ENCODE data around the gene B3GALT6. TPM values are rescaled to one million over a fixed set of nuclear protein-coding genes. Genes with fewer than 3 reads are reported as not detected.

Gene B3GALT6
- total and polyA plus RNA-seq, 4 donors = 1.2 to 9.0 (median 8.3) TPM

DNA sequence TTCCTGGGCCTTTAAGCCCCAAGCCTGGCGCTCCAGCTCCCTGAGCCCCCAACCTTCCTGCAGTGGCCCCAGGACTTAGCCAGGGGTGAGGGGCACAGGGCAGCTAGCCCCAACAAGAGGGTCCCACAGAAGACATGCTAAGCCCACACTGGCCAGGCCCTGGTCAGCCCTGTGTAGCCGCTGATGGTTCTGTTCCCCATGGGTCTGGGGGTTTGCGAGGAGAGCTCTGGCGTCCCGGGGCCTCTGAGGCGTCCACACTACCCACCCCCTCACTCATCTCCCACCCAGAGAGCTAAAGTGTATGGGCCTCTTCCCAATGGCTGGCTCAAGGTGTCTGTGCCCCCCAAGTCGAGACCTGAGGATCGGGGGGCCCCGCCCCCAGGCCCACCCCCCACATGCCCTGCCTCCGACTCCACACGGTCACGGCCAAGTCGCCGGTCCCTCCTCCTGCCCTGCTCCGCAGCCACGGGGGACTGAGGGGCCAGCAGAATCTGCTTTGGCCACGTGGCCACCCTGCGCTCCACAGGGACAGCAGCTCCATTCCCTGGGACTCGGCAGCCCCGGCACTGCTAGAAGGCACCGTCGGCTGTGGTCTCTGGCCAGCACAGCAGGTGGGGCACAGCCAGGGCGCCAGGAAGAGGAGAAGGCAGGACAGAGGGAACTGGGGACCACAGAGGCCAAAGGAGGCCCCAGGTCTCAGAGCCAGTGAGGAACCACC lies 33.5 kb upstream of the B3GALT6 start:
- Histone ChIP-seq H3K9me3 (ENCODE audit: control insufficient read depth in 4 of 4, low read length in 3 of 4) (no peaks in the 10 kb centered on the region), H3K4me1 (ENCODE audit: control insufficient read depth in 4 of 4, insufficient read depth in 4 of 4, low read length in 3 of 4) (peaks cover 0 to 9% (median 0%) of the 10 kb centered on the region in 4 donors), H3K9ac (ENCODE audit: low read depth in 1 of 2, low read length in 2 of 2) (no peak overlapping the region), H3K27me3 (ENCODE audit: control insufficient read depth in 4 of 4, insufficient read depth in 4 of 4, low read length in 3 of 4) (no peaks in the 10 kb centered on the region), H3K36me3 (ENCODE audit: control insufficient read depth in 4 of 4, insufficient read depth in 3 of 4, low read depth in 1 of 4, low read length in 3 of 4) (no peaks in the 10 kb centered on the region), H3K27ac (ENCODE audit: low read depth in 1 of 2, low read length in 2 of 2) (no peak overlapping the region), H3K4me3 (ENCODE audit: low read depth in 1 of 3, low read length in 3 of 3) (no peak overlapping the region)
- 80% methylated on average over 23 of the region's 23 CpGs for WGBS
- no peak for DNase-seq (ENCODE audit: low spot score)
- TF ChIP-seq GABPA (IDR thresholded peaks at IDR 0.05 in 1 of 2, conservative IDR thresholded peaks at IDR 0.05 in 1 of 2) = no peak
- TF ChIP-seq TAF1 (conservative IDR thresholded peaks at IDR 0.05) = no peak

DNA sequence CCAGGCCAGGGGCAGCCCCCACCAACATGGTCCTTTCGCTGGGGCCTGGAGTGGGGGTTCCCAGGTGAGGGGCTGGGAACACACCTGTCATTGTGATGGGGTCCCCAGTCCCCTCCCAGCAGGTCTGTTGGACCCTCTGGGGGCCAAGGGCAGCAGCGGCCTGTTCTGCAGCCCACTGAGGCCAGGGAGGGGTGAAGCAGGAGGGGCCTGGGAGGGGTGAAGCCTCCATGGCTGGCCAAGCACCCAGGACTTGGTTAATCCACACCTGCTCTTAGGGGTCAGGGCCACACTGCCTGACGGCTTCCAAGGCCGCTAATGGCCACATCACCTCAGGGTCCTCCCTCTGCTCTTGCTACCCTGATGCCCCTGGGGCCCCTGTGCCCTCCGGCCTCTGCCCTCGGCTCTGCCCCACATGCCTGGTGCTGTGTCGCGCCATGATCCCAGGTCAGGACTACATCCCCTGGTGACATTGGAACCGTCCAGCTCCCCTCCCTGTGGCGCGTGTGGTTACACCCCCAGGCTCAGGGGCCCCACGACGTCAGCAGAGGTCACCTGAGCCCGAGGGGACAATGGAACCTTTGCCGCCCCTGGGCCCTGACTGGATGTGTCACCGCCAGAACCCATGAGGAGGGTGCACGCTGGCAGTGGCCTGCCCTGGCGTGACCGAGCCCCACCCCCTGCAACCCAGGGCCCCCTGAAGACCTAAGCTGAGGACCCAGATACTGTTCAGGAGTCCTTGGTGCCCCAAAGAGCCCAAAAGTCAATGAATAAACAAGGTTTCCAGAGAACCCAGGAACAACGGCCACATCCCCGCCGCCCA lies 32.7 kb upstream of the B3GALT6 start:
- TF ChIP-seq NR2F2 (IDR thresholded peaks at IDR 0.05) (no peak), EGR1 (IDR thresholded peaks at IDR 0.05; ENCODE audit: low read depth in 2 of 2) (no peak), TAF1 (conservative IDR thresholded peaks at IDR 0.05) (no peak), GABPA (IDR thresholded peaks at IDR 0.05 in 1 of 2, conservative IDR thresholded peaks at IDR 0.05 in 1 of 2) (no peak), FOXA1 (IDR thresholded peaks at IDR 0.05) (no peak), RXRA (IDR thresholded peaks at IDR 0.05) (no peak), YY1 (IDR thresholded peaks at IDR 0.05) (no peak), JUND (IDR thresholded peaks at IDR 0.05) (no peak), FOXA2 (IDR thresholded peaks at IDR 0.05) (no peak), HNF4G (IDR thresholded peaks at IDR 0.05) (no peak), HNF4A (conservative IDR thresholded peaks at IDR 0.05) (no peak), RAD21 (IDR thresholded peaks at IDR 0.05) (no peak), SP1 (IDR thresholded peaks at IDR 0.05) (no peak)
- TF ChIP-seq, protein P1, sequence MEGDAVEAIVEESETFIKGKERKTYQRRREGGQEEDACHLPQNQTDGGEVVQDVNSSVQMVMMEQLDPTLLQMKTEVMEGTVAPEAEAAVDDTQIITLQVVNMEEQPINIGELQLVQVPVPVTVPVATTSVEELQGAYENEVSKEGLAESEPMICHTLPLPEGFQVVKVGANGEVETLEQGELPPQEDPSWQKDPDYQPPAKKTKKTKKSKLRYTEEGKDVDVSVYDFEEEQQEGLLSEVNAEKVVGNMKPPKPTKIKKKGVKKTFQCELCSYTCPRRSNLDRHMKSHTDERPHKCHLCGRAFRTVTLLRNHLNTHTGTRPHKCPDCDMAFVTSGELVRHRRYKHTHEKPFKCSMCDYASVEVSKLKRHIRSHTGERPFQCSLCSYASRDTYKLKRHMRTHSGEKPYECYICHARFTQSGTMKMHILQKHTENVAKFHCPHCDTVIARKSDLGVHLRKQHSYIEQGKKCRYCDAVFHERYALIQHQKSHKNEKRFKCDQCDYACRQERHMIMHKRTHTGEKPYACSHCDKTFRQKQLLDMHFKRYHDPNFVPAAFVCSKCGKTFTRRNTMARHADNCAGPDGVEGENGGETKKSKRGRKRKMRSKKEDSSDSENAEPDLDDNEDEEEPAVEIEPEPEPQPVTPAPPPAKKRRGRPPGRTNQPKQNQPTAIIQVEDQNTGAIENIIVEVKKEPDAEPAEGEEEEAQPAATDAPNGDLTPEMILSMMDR (IDR thresholded peaks at IDR 0.05; ENCODE audit: low read depth, low read length, missing input control) = no peak
- TF ChIP-seq, protein P2, sequence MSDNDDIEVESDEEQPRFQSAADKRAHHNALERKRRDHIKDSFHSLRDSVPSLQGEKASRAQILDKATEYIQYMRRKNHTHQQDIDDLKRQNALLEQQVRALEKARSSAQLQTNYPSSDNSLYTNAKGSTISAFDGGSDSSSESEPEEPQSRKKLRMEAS (IDR thresholded peaks at IDR 0.05) = no peak
- TF ChIP-seq, protein P3, sequence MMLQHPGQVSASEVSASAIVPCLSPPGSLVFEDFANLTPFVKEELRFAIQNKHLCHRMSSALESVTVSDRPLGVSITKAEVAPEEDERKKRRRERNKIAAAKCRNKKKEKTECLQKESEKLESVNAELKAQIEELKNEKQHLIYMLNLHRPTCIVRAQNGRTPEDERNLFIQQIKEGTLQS (IDR thresholded peaks at IDR 0.05) = no peak
- TF ChIP-seq, protein P4, sequence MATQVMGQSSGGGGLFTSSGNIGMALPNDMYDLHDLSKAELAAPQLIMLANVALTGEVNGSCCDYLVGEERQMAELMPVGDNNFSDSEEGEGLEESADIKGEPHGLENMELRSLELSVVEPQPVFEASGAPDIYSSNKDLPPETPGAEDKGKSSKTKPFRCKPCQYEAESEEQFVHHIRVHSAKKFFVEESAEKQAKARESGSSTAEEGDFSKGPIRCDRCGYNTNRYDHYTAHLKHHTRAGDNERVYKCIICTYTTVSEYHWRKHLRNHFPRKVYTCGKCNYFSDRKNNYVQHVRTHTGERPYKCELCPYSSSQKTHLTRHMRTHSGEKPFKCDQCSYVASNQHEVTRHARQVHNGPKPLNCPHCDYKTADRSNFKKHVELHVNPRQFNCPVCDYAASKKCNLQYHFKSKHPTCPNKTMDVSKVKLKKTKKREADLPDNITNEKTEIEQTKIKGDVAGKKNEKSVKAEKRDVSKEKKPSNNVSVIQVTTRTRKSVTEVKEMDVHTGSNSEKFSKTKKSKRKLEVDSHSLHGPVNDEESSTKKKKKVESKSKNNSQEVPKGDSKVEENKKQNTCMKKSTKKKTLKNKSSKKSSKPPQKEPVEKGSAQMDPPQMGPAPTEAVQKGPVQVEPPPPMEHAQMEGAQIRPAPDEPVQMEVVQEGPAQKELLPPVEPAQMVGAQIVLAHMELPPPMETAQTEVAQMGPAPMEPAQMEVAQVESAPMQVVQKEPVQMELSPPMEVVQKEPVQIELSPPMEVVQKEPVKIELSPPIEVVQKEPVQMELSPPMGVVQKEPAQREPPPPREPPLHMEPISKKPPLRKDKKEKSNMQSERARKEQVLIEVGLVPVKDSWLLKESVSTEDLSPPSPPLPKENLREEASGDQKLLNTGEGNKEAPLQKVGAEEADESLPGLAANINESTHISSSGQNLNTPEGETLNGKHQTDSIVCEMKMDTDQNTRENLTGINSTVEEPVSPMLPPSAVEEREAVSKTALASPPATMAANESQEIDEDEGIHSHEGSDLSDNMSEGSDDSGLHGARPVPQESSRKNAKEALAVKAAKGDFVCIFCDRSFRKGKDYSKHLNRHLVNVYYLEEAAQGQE (IDR thresholded peaks at IDR 0.05) = no peak
- TF ChIP-seq, protein P5, sequence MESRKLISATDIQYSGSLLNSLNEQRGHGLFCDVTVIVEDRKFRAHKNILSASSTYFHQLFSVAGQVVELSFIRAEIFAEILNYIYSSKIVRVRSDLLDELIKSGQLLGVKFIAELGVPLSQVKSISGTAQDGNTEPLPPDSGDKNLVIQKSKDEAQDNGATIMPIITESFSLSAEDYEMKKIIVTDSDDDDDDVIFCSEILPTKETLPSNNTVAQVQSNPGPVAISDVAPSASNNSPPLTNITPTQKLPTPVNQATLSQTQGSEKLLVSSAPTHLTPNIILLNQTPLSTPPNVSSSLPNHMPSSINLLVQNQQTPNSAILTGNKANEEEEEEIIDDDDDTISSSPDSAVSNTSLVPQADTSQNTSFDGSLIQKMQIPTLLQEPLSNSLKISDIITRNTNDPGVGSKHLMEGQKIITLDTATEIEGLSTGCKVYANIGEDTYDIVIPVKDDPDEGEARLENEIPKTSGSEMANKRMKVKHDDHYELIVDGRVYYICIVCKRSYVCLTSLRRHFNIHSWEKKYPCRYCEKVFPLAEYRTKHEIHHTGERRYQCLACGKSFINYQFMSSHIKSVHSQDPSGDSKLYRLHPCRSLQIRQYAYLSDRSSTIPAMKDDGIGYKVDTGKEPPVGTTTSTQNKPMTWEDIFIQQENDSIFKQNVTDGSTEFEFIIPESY (IDR thresholded peaks at IDR 0.05) = no peak
- H3K9ac ChIP-seq (ENCODE audit: low read depth in 1 of 2, low read length in 2 of 2) = no peak overlapping the region
- H3K4me1 ChIP-seq (ENCODE audit: control insufficient read depth in 4 of 4, insufficient read depth in 4 of 4, low read length in 3 of 4) = peaks cover 0 to 9% (median 0%) of the 10 kb centered on the region in 4 donors
- H3K27ac ChIP-seq (ENCODE audit: low read depth in 1 of 2, low read length in 2 of 2) = no peak overlapping the region
- H3K27me3 ChIP-seq (ENCODE audit: control insufficient read depth in 4 of 4, insufficient read depth in 4 of 4, low read length in 3 of 4) = no peaks in the 10 kb centered on the region
- no peaks in the 10 kb centered on the region for H3K36me3 ChIP-seq (ENCODE audit: control insufficient read depth in 4 of 4, insufficient read depth in 3 of 4, low read depth in 1 of 4, low read length in 3 of 4)
- no peak for DNase-seq (ENCODE audit: low spot score)
- WGBS = 81% methylated on average over 22 of the region's 22 CpGs
- no peaks in the 10 kb centered on the region for H3K9me3 ChIP-seq (ENCODE audit: control insufficient read depth in 4 of 4, low read length in 3 of 4)
- no peak overlapping the region for H3K4me3 ChIP-seq (ENCODE audit: low read depth in 1 of 3, low read length in 3 of 3)
